PFSK-1 (cell line): ENCODE measurements around the gene NECTIN1.

Experiments
- FOXP2 ChIP-seq: optimal IDR thresholded peaks from 2 replicates; pipeline ENCODE3; 2011; ENCODE audit warnings: borderline replicate concordance, control low read depth, inconsistent platforms; ENCODE audit not compliant: insufficient read depth; ENCODE audit errors: extremely low read length, extremely low read depth
- POLR2AphosphoS5 ChIP-seq: IDR thresholded peaks from 2 replicates; pipeline ENCODE4 v1.6.1; 2012; ENCODE audit warnings: low read depth, mild to moderate bottlenecking, control low read depth, low read length, moderate library complexity
- SIN3A ChIP-seq: IDR thresholded peaks from 2 replicates; pipeline ENCODE4 v1.6.1; 2012; ENCODE audit warnings: mild to moderate bottlenecking, low read length, moderate library complexity, borderline replicate concordance; ENCODE audit not compliant: insufficient read depth
- TAF1 ChIP-seq: IDR thresholded peaks from 2 replicates; pipeline ENCODE4 v1.6.1; 2012; ENCODE audit warnings: low read length, control low read depth, borderline replicate concordance; ENCODE audit not compliant: insufficient read depth
- TF ChIP-seq, protein P1 (sequence below), 2 experiments: IDR thresholded peaks; 2 replicates each; pipeline versions ENCODE4 v1.6.1 to v1.8.0; 2011 to 2012; ENCODE audit warnings: low read depth in 2 of 2, low read length in 2 of 2, control low read depth in 1 of 2, inconsistent platforms in 1 of 2, mild to moderate bottlenecking in 1 of 2, moderate library complexity in 1 of 2; ENCODE audit not compliant: insufficient read depth in 1 of 2

The NECTIN1 gene

DNA sequence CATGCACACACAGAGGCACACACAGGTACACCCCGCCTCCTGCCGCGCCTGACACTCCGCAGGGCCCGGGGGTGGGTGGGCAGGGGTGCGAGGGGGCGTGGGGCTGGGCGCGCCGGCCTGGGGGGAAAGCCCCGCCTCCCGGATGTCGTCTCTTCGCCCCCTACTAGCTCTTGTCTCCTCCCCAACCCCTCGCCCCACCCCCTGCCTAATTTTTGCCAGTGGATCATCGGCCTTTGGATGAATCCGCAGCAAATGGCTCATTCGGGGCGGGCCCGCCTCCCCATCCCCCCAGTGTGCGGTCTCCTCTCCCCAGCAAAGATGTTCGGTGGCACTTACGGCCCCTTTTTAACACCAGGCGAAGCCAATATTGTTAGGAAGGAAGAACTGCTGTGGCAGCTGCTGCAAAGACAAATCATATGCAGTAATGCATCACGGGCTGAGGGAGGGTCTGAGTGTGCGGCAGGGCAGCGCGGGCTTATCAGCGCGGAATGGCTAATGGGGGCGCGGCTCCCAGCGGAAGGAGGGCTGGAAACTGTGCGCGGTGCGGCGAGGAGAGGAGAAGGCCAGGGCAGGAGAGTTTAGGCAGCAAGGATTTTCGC lies 13.4 kb upstream of the NECTIN1 start:
- TF ChIP-seq POLR2AphosphoS5 (no peak), FOXP2 (no peak), SIN3A (no peak), TAF1 (no peak)
- TF ChIP-seq, protein P1, sequence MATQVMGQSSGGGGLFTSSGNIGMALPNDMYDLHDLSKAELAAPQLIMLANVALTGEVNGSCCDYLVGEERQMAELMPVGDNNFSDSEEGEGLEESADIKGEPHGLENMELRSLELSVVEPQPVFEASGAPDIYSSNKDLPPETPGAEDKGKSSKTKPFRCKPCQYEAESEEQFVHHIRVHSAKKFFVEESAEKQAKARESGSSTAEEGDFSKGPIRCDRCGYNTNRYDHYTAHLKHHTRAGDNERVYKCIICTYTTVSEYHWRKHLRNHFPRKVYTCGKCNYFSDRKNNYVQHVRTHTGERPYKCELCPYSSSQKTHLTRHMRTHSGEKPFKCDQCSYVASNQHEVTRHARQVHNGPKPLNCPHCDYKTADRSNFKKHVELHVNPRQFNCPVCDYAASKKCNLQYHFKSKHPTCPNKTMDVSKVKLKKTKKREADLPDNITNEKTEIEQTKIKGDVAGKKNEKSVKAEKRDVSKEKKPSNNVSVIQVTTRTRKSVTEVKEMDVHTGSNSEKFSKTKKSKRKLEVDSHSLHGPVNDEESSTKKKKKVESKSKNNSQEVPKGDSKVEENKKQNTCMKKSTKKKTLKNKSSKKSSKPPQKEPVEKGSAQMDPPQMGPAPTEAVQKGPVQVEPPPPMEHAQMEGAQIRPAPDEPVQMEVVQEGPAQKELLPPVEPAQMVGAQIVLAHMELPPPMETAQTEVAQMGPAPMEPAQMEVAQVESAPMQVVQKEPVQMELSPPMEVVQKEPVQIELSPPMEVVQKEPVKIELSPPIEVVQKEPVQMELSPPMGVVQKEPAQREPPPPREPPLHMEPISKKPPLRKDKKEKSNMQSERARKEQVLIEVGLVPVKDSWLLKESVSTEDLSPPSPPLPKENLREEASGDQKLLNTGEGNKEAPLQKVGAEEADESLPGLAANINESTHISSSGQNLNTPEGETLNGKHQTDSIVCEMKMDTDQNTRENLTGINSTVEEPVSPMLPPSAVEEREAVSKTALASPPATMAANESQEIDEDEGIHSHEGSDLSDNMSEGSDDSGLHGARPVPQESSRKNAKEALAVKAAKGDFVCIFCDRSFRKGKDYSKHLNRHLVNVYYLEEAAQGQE (IDR thresholded peaks at IDR 0.05; ENCODE audit: insufficient read depth in 1 of 2, low read depth in 2 of 2, low read length in 2 of 2), result no peak

DNA sequence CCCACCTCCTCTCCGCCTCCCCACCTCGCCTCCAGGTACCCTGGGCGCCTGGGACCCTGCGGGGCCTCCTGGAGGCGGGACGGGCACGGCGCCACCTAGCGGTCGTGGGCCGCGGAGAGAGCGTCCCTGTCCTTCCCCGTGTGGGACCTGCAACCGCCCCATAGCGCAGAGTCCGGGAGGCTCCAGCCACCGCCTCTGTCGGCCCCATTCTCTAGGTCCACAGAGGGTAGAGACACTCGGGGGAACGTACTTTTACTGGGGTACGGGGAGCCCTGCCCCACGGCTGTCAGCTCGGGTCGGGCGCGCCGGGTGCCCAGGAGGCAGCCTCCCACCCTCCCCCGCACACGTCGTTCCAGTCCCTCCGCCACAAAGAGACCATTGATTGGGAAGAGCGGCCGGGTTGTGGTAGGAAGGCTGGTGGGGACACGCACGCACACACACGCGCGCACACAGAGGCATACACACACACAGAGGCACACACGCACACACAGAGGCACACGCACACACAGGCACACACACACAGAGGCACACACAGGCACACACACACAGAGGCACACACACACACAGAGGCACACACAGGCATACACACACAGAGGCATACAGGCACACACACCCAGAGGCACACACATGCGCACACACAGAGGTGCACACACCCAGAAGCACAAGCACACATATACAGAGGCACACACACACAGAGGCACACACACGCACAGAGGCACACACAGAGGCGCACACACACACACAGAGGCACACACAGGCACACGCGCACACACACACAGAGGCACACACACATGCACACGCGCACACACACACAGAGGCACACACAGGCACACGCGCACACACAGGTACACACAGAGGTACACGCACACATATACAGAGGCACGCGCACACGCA lies 12.6 kb upstream of the NECTIN1 start:
- TF ChIP-seq POLR2AphosphoS5 (no peak), SIN3A (no peak), TAF1 (no peak), FOXP2 (no peak)
- TF ChIP-seq, protein P1 (IDR thresholded peaks at IDR 0.05; ENCODE audit: insufficient read depth in 1 of 2, low read depth in 2 of 2, low read length in 2 of 2), result no peak

DNA sequence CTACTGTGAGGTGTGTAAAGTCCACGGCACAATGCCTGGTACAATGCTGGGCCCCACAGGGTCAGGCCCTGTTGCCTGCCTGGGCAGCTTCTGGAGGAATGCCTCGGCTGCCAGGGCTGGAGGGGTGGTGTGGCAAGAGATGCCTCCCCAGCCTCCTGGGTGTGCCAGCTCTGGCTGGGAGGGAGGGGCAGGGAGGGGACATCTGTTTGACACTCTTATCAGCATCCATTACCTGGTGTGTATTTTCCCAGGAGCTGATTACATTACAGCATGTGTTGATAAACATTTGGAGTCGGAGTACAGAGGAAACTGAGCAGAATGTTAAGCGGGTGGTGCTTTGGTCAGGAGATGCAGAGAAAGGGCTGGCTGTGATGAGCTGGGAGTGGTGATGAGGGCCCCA lies 11.0 kb upstream of the NECTIN1 start:
- TF ChIP-seq, protein P1 (IDR thresholded peaks at IDR 0.05; ENCODE audit: insufficient read depth in 1 of 2, low read depth in 2 of 2, low read length in 2 of 2), result no peak
- TF ChIP-seq FOXP2, result no peak
- TF ChIP-seq SIN3A, result no peak
- TF ChIP-seq POLR2AphosphoS5, result no peak
- no peak for TF ChIP-seq TAF1

DNA sequence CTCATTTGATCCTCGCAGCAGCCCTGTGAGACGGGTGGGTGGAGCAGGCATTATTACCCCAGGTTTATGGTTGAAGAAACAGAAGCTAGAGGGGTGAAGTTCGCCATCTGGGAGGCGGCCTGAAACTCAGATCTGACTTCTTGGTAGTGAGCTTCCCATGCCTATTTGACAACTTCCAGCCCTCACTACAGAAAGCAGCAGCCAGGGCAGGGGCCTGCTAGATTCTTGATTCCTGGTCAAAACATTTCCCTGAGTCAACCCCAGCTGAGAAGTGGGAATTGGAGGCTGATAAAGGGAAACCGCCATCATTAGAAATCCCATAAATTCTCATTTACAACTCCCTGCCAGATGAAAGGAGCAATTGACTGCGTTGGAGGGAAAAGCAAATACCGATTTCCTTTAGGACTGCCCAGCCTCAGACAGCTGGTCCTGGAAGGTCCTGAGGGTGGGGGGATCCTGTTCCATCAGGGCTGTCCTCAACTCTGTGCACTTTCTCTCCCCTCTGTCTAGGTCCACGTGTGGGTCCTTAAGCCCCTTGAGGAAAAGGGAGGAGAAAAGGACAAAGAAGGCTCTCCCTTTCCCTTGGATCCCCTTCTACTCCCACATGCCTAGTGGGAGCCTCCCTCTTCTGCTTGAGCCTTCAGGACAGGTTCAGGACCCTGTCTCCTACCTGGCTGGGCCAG lies 10.2 kb upstream of the NECTIN1 start:
- TF ChIP-seq TAF1 (no peak), FOXP2 (no peak), SIN3A (no peak), POLR2AphosphoS5 (no peak)
- TF ChIP-seq, protein P1 (IDR thresholded peaks at IDR 0.05; ENCODE audit: insufficient read depth in 1 of 2, low read depth in 2 of 2, low read length in 2 of 2), result no peak
